ENCODE measurements around the gene AIMP1.

Gene AIMP1

DNA sequence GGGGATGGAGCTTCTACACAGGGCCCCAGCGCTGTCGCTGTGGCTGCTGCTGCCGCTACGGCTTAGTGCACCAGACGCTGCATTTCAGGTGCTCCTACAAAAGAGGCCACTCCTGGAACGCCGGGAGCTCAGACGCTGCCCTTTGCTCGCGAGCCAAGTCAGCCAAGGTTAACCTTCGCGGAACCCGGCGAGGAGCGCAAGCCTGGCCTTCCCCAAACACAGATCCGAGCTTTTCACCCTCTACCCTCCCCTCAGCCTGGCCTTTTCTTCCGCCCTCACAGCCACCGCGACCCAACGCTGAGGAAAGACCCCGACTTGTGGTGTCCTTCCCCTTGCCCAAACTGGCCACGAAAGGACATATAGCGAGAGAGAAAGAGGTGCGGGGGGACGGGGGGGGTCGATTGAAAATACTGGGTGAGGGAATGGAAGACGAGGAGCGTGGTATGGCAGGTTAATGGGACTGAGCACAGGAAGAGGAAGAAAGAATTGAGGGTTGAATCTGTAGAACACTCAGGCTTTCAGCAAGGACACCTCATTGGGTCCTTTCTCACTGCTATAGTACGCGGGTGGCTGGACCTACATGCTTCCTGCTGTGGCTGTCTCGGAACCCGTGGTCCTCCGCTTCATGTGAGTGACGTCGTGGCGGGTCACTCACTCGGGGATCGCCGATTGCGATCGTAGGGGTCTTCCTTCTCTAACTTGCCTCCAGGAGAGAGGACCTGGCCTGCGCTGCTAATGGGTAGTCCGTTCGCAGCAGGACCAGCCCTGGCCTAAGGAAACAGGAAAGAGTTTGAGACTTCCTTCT is at the start of gene AIMP1, which contains the start of gene TBCK:
TSS of gene AIMP1 (plus strand) at position 583 of the 805 bp plus-strand sequence. CDS start 8,460 bp downstream, outside the sequence.
TSS of gene TBCK (minus strand) at position 242 of the 805 bp plus-strand sequence. CDS start 7,249 bp downstream, outside the sequence.
- peak within 1 kb of the TSS; percentile 83 to 98 (median 92) for H3K4me2 ChIP-seq
- H3K4me1 ChIP-seq, result peaks cover 22 to 47% (median 39%) of the 10 kb centered on the region in 10 experiments
- no peaks in the 10 kb centered on the region for H3K27me3 ChIP-seq
- H3K27ac ChIP-seq, result peak within 1 kb of the TSS; percentile 95 to 99 (median 98)
- H3K36me3 ChIP-seq, result peaks cover 10 to 29% (median 16%) of the 10 kb centered on the region in 11 experiments
- peak within 1 kb of the TSS; percentile 89 to 99 (median 98) for H3K9ac ChIP-seq
- peak within 1 kb of the TSS; percentile 67 to 98 (median 89) for H3K4me3 ChIP-seq
- TF ChIP-seq Cebpa-rat (IDR thresholded peaks at IDR 0.05), result no peak
- H3K9me3 ChIP-seq (replicated peaks in 1 of 11), result peaks cover 7 to 16% (median 14%) of the 10 kb centered on the region in 11 experiments; a peak in 19 of 22 replicates
- H4K20me1 ChIP-seq, result peaks cover 0 to 16% (median 0%) of the 10 kb centered on the region in 11 experiments; a peak in 5 of 22 replicates

DNA sequence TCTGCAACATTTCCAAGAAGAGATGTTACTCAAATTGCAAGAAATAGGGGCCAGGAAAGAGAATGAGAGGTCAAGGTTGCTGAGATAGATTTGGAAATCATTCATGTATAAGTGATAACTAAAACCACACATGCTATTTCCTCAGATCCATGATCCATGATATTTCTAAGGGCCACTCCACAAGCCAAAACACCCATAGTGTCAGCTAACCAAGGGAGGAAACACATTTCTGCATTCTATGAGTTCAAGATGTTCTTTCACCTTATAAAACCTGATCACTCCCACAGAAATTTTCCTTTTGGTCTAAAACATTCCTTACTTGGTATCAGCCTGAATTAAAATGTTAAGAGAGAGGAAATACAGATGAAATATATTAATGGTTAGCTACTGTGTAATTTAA is 47.6 kb upstream of the AIMP1 start:
- H3K9me3 ChIP-seq (replicated peaks in 1 of 11), result no peaks in the 10 kb centered on the region
- no peak overlapping the region for H3K27ac ChIP-seq
- peaks cover 0 to 8% (median 5%) of the 10 kb centered on the region in 11 experiments; a peak in 7 of 22 replicates for H3K36me3 ChIP-seq
- H3K4me3 ChIP-seq, result no peak overlapping the region
- no peak overlapping the region for H3K9ac ChIP-seq
- H3K27me3 ChIP-seq, result no peaks in the 10 kb centered on the region
- TF ChIP-seq Cebpa-rat (IDR thresholded peaks at IDR 0.05), result no peak
- H3K4me2 ChIP-seq, result no peak overlapping the region
- peaks cover 0 to 26% (median 0%) of the 10 kb centered on the region in 11 experiments; a peak in 3 of 22 replicates for H4K20me1 ChIP-seq
- 0 out of 20 replicates have a peak, but pooled peaks cover 0 to 3% (median 0%) of the 10 kb centered on the region in 10 experiments for H3K4me1 ChIP-seq

DNA sequence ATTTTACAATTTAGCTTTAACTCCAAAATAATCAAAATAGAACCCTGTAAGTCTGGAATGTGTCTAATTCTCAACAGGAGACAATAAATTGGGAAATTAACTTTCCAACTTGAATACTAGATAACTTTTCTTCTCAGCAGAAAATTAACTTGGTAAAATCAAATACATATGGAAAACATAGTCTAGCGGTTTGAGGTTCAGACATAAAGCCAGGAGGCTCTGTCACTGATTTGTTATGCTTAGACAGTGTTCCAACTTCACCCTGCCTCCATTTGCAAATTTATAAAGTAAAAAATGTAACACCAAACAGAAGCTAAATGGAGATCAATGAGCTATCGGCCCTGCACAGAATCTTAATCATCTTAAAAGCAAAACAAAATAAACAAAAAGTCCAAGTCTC is 46.6 kb upstream of the AIMP1 start:
- Histone ChIP-seq H3K9ac (no peak overlapping the region), H3K27me3 (no peaks in the 10 kb centered on the region), H3K4me3 (no peak overlapping the region), H3K4me1 (0 out of 20 replicates have a peak, but pooled peaks cover 0 to 3% (median 0%) of the 10 kb centered on the region in 10 experiments), H3K27ac (no peak overlapping the region), H3K36me3 (peaks cover 2 to 15% (median 10%) of the 10 kb centered on the region in 11 experiments; a peak in 19 of 22 replicates), H3K4me2 (no peak overlapping the region), H3K9me3 (replicated peaks in 1 of 11) (no peaks in the 10 kb centered on the region), H4K20me1 (peaks cover 0 to 26% (median 0%) of the 10 kb centered on the region in 11 experiments; a peak in 2 of 22 replicates)
- no peak for TF ChIP-seq Cebpa-rat (IDR thresholded peaks at IDR 0.05)

DNA sequence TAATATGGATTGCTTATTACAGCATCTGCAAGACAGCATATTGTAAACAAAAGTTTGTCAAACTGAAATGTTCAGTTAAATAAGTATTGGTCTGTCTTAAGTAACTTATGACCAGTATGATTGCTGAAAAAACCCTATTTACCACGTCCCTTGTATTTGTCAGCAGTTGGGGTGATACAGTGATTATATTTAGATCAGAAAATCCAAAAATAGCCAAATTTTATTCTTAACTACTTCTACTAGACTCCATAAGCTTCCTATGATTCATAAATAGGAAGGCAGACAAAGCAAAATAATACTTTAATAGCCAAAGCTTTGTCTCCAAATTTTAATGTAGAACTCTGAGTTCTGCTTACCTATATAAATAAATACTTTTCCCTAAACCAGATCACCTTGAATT is 45.6 kb upstream of the AIMP1 start:
- TF ChIP-seq Cebpa-rat (IDR thresholded peaks at IDR 0.05), result no peak
- H3K9ac ChIP-seq, result no peak overlapping the region
- H3K4me2 ChIP-seq, result no peak overlapping the region
- H4K20me1 ChIP-seq, result peaks cover 0 to 24% (median 0%) of the 10 kb centered on the region in 11 experiments; a peak in 2 of 22 replicates
- H3K36me3 ChIP-seq, result peaks cover 5 to 17% (median 15%) of the 10 kb centered on the region in 11 experiments; a peak in 19 of 22 replicates
- 0 out of 20 replicates have a peak, but pooled peaks cover 0 to 3% (median 0%) of the 10 kb centered on the region in 10 experiments for H3K4me1 ChIP-seq
- no peak overlapping the region for H3K27ac ChIP-seq
- no peaks in the 10 kb centered on the region for H3K27me3 ChIP-seq
- H3K4me3 ChIP-seq, result no peak overlapping the region
- H3K9me3 ChIP-seq (replicated peaks in 1 of 11), result no peaks in the 10 kb centered on the region

DNA sequence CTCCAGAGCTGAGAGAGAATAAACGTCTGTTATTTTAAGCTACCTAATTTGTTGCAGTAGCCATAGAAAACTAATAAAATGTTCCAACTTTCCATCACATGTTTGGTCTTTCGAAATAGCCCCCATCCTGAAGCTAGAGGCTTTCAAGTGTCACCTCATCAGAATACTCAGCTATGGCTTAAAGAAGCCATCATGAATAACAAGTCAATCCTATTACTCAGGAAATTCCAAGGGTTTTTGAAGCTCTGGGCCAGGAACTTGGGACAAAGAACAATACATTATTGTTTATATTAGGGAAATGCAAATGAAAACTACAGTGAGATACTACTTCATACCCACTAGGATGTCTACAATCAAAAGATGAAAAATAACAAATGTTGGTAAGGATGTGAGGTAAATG is 42.5 kb upstream of the AIMP1 start:
- no peak overlapping the region for H3K4me2 ChIP-seq
- H3K27ac ChIP-seq, result no peak overlapping the region

DNA sequence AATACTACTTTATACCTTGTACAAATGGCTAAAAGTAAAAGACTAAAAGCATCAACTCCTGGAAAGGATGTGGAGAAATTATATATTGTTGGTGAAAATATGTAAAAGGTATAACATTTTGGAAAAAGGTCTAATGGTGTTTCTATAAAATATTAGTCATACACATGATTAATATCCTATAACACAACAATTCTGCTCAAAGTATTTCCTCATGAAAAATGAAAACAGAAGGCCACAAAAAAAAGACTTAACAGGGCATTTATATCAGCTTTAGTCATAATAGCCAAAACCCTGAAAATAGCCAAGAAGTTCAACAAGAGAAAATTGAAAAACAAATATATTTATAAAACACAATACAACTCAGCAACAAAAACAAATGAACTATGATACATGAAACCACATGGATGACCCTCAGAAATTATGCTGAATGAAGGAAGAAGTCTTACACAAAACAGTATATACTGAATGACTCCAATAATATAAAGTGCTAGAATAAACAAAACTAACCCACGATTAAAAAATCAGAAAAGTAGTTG is 39.1 kb upstream of the AIMP1 start:
- TF ChIP-seq Cebpa-rat (IDR thresholded peaks at IDR 0.05), result no peak
- no peak overlapping the region for H3K4me2 ChIP-seq
- peaks cover 5 to 30% (median 23%) of the 10 kb centered on the region in 11 experiments; a peak in 21 of 22 replicates for H3K36me3 ChIP-seq

More for the DNA sequence above, 42.5 kb upstream of the AIMP1 start:
- 0 out of 20 replicates have a peak, but pooled peaks cover 0 to 3% (median 0%) of the 10 kb centered on the region in 10 experiments for H3K4me1 ChIP-seq
- TF ChIP-seq Cebpa-rat (IDR thresholded peaks at IDR 0.05), result no peak
- no peaks in the 10 kb centered on the region for H3K9me3 ChIP-seq (replicated peaks in 1 of 11)
- H3K9ac ChIP-seq, result no peak overlapping the region
- no peaks in the 10 kb centered on the region for H3K27me3 ChIP-seq
- peaks cover 5 to 23% (median 17%) of the 10 kb centered on the region in 11 experiments; a peak in 21 of 22 replicates for H3K36me3 ChIP-seq
- peaks cover 0 to 10% (median 0%) of the 10 kb centered on the region in 11 experiments; a peak in 1 of 22 replicates for H4K20me1 ChIP-seq
- H3K4me3 ChIP-seq, result no peak overlapping the region

DNA sequence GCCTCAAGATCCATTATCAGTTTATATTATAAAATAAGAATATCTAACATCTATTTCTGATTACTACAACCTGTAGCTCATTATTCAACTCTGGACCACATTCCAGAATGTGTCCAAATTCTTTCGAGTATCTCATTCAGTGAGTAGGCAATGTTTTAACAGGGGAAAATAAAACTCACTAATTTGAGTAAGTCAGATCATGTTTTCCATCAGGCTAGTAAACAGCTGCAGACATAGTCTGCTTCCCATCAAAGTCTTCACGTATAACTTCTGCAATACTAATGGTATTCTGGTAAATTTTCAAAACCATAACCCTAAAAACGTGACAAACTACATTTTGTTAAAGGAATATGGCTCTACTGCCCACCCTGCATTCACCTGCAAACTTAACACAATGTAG is 32.1 kb upstream of the AIMP1 start:
- no peak for TF ChIP-seq Cebpa-rat (IDR thresholded peaks at IDR 0.05)
- no peaks in the 10 kb centered on the region; a peak in 1 of 22 replicates for H4K20me1 ChIP-seq
- H3K4me2 ChIP-seq, result no peak overlapping the region
- no peak overlapping the region for H3K9ac ChIP-seq
- peaks cover 7 to 63% (median 37%) of the 10 kb centered on the region in 11 experiments; a peak in 19 of 22 replicates for H3K36me3 ChIP-seq
- no peaks in the 10 kb centered on the region for H3K9me3 ChIP-seq (replicated peaks in 1 of 11)
- H3K4me1 ChIP-seq, result peaks cover 0 to 15% (median 11%) of the 10 kb centered on the region in 10 experiments; a peak in 10 of 20 replicates
- no peak overlapping the region for H3K27ac ChIP-seq
- H3K27me3 ChIP-seq, result no peaks in the 10 kb centered on the region
- no peak overlapping the region for H3K4me3 ChIP-seq

More for the DNA sequence above, 39.1 kb upstream of the AIMP1 start:
- Histone ChIP-seq H3K9me3 (replicated peaks in 1 of 11) (no peaks in the 10 kb centered on the region), H3K27ac (no peak overlapping the region), H3K4me1 (no peaks in the 10 kb centered on the region), H3K9ac (no peak overlapping the region), H3K27me3 (no peaks in the 10 kb centered on the region), H4K20me1 (no peaks in the 10 kb centered on the region), H3K4me3 (no peak overlapping the region)

DNA sequence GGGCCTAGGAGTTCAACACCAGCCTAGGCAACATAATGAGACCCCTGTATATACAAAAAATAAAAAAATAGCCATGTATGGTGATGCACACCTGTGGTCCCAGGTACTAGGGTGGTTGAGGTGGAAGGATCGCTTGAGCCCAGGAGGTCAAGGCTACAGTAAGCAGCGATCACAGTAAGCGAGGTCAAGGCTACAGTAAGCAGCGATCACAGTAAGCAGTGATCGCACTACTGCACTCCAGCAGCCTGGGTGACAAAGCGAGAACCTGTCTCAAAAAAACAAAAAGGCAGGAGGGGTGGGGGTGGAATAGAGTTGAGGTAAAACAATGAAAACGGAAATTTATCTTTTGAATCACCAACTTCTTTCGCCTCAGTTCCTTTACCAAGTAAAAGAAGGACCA is 29.7 kb upstream of the AIMP1 start:
- Histone ChIP-seq H3K9me3 (replicated peaks in 1 of 11) (no peaks in the 10 kb centered on the region), H3K4me1 (peaks cover 0 to 15% (median 11%) of the 10 kb centered on the region in 10 experiments; a peak in 10 of 20 replicates), H3K9ac (no peak overlapping the region; a peak in 2 of 22 replicates), H3K4me2 (peak overlapping the region in 2 of 11 experiments; percentile 18 to 46; a peak in 2 of 22 replicates), H4K20me1 (no peaks in the 10 kb centered on the region; a peak in 1 of 22 replicates), H3K4me3 (no peak overlapping the region), H3K27ac (peak overlapping the region in 8 of 11 experiments; percentile 33 to 77 (median 58); a peak in 16 of 22 replicates), H3K36me3 (peaks cover 19 to 82% (median 44%) of the 10 kb centered on the region in 11 experiments), H3K27me3 (no peaks in the 10 kb centered on the region)
- TF ChIP-seq Cebpa-rat (IDR thresholded peaks at IDR 0.05), result no peak
